Endothelial cell of umbilical vein (primary cell): ENCODE results near the gene IL3. TPM values are rescaled to one million over a fixed set of nuclear protein-coding genes. Genes with fewer than 3 reads are reported as not detected.

Experiments
- BruUV-seq: library from RNA; stranded (reverse); fragments of 400-500 nt; replicated peaks from 2 replicates; lab custom pipeline; 2021; lab: Mats Ljungman, UMichigan
- CTCF ChIA-PET: fragments of 300-600, 350-600 bp; sonication (Branson Sonifier 250); formaldehyde crosslinking; loops from one replicate; lab custom pipeline; 2021; ENCODE audit warnings: antibody characterized with exemption, inconsistent platforms; lab: Charles Lee
- POLR2A ChIA-PET: fragments of 300-600, 350-600 bp; sonication (Branson Sonifier 250); formaldehyde crosslinking; loops from one replicate; lab custom pipeline; 2021; ENCODE audit warnings: antibody characterized with exemption, inconsistent platforms; lab: Charles Lee
- DNase-seq: peaks from one replicate; pipeline ENCODE4 v3.0.0-alpha.2; 2011; ENCODE audit warnings: low read depth, low spot score
- FAIRE-seq: peaks from 2 replicates; lab custom pipeline; 2011; peaks lifted over from hg19 to GRCh38; lab: Jason Lieb, UNC
- H2AFZ ChIP-seq: 2 replicates; pipeline ENCODE4 v1.6.0; 2012; ENCODE audit warnings: low read depth, low read length, control low read depth, inconsistent platforms
- H3K27ac ChIP-seq: 2 replicates; pipeline ENCODE4 v1.5.1; 2011; ENCODE audit warnings: low read depth, mild to moderate bottlenecking, control low read depth, low read length, moderate library complexity; ENCODE audit not compliant: insufficient read depth
- H3K27me3 ChIP-seq, 2 experiments: 2 replicates each; pipeline versions ENCODE4 v1.6.0 to v1.6.1; 2011; ENCODE audit warnings: low read length in 2 of 2, mixed read lengths in 1 of 2; ENCODE audit not compliant: control insufficient read depth in 2 of 2, insufficient read depth in 2 of 2
- H3K36me3 ChIP-seq, 2 experiments: 2 replicates in 1 of 2; 3 replicates in 1 of 2; pipeline ENCODE4 v1.5.1; 2011; ENCODE audit warnings: low read length in 2 of 2, mild to moderate bottlenecking in 1 of 2, moderate library complexity in 1 of 2; ENCODE audit not compliant: control insufficient read depth in 2 of 2, insufficient read depth in 2 of 2; ENCODE audit errors: extremely low read depth in 1 of 2
- H3K4me1 ChIP-seq: 3 replicates; pipeline ENCODE4 v1.5.1; 2011; ENCODE audit warnings: mild to moderate bottlenecking, low read length; ENCODE audit not compliant: control insufficient read depth, insufficient read depth; ENCODE audit errors: extremely low read depth
- H3K4me2 ChIP-seq: 2 replicates; pipeline ENCODE4 v1.6.1; 2011; ENCODE audit warnings: low read length, control low read depth, mixed read lengths; ENCODE audit not compliant: insufficient read depth
- H3K4me3 ChIP-seq, 3 experiments: fragments of 200-600 bp in 1 of 3; sonication (generic), shearing (Covaris generic) in 1 of 3; replicated peaks in 1 of 3; 2 replicates each; pipeline ENCODE4 v1.5.1; 2011 to 2016; ENCODE audit warnings: control low read depth in 3 of 3, low read length in 3 of 3, mild to moderate bottlenecking in 2 of 3, inconsistent platforms in 1 of 3, low read depth in 1 of 3, moderate library complexity in 1 of 3; ENCODE audit not compliant: insufficient read depth in 1 of 3
- H3K79me2 ChIP-seq: 2 replicates; pipeline ENCODE4 v1.6.0; 2012; ENCODE audit warnings: low read length, inconsistent platforms; ENCODE audit not compliant: control insufficient read depth, insufficient read depth
- H3K9ac ChIP-seq: replicated peaks from 2 replicates; pipeline ENCODE3; 2011; ENCODE audit warnings: low read length, control low read depth; ENCODE audit not compliant: insufficient read depth; ENCODE audit errors: extremely low read depth
- H3K9me1 ChIP-seq: replicated peaks from 3 replicates; pipeline ENCODE4 v1.6.0; 2011; ENCODE audit warnings: mild to moderate bottlenecking, low read length; ENCODE audit not compliant: control insufficient read depth, insufficient read depth; ENCODE audit errors: extremely low read depth
- H3K9me3 ChIP-seq: replicated peaks from 2 replicates; pipeline ENCODE4 v1.5.1; 2012; ENCODE audit warnings: low read length, inconsistent platforms; ENCODE audit not compliant: control insufficient read depth, insufficient read depth
- H4K20me1 ChIP-seq: replicated peaks from 2 replicates; pipeline ENCODE3; 2011; ENCODE audit warnings: mild to moderate bottlenecking, low read length; ENCODE audit not compliant: control insufficient read depth, insufficient read depth; ENCODE audit errors: extremely low read depth
- EZH2 ChIP-seq: IDR thresholded peaks from 2 replicates; pipeline ENCODE4 v1.6.1; 2012; ENCODE audit warnings: borderline replicate concordance, low read depth, mild to moderate bottlenecking, moderate library complexity, low read length, inconsistent platforms; ENCODE audit not compliant: severe bottlenecking
- FOS ChIP-seq: IDR thresholded peaks from 2 replicates; pipeline ENCODE4 v1.6.1; 2011; ENCODE audit warnings: mild to moderate bottlenecking, low read length, moderate library complexity, borderline replicate concordance; ENCODE audit not compliant: insufficient read depth
- GATA2 ChIP-seq: IDR thresholded peaks from 2 replicates; pipeline ENCODE4 v1.7.0; 2011; ENCODE audit warnings: low read depth, mild to moderate bottlenecking, moderate library complexity, mixed read lengths, low read length; ENCODE audit not compliant: insufficient read length, insufficient read depth
- JUN ChIP-seq: IDR thresholded peaks from 2 replicates; pipeline ENCODE4 v1.6.1; 2011; ENCODE audit warnings: borderline replicate concordance, low read depth; ENCODE audit not compliant: insufficient read length, insufficient read depth
- MYC ChIP-seq: IDR thresholded peaks from one replicate; pipeline ENCODE4 v1.6.1; 2011; ENCODE audit warnings: mild to moderate bottlenecking, low read depth, low read length
- POLR2A ChIP-seq: IDR thresholded peaks from 2 replicates; pipeline ENCODE4 v1.6.1; 2012; ENCODE audit warnings: low read depth, mild to moderate bottlenecking, control low read depth, low read length
- POLR2AphosphoS5 ChIP-seq: IDR thresholded peaks from 2 replicates; pipeline ENCODE4 v1.6.1; 2012; ENCODE audit warnings: low read depth, mild to moderate bottlenecking, control low read depth, low read length, moderate library complexity; ENCODE audit not compliant: insufficient read depth
- dilution Hi-C: fragments of 300-500 bp; cut with MboI; formaldehyde crosslinking; loops from one replicate; pipeline ENCODE4 v1.15.0; 2019; ENCODE audit warnings: low sequenced_read_pairs; ENCODE audit not compliant: extremely low pct_ligation_motif_present
- intact Hi-C: fragments of 100-400 bp; cut with micrococcal nuclease; formaldehyde crosslinking; loops from one replicate; pipeline ENCODE4 v1.10.0; 2022
- polyA plus RNA-seq, 4 experiments: library from polyadenylated mRNA; depleted of rRNA in 3 of 4; stranded (reverse) in 3 of 4; unstranded in 1 of 4; fragments of >200 nt; gene quantifications; 2 replicates each; pipeline versions ENCODE4 v1.2.1 to v1.2.3, GENCODE V29; 2011 to 2012; ENCODE audit warnings: missing spikeins in 1 of 4
- total RNA-seq: library from RNA; stranded (reverse); gene quantifications from 2 replicates; pipeline ENCODE4 v1.2.3, GENCODE V29; 2021
- TF ChIP-seq, protein P1 (sequence below), 2 donors: IDR thresholded peaks; 1 replicate in 1 of 2; 2 replicates in 1 of 2; pipeline ENCODE4 v1.5.1; 2011; ENCODE audit warnings: low read length in 2 of 2, mild to moderate bottlenecking in 2 of 2, moderate library complexity in 2 of 2, control low read depth in 1 of 2, inconsistent platforms in 1 of 2, low read depth in 1 of 2; ENCODE audit not compliant: insufficient read depth in 1 of 2; ENCODE audit errors: extremely low read depth in 1 of 2
- TF ChIP-seq, protein P2 (sequence below): IDR thresholded peaks from 2 replicates; pipeline ENCODE4 v1.6.1; 2011; ENCODE audit not compliant: insufficient read depth, insufficient read length

Gene IL3
- total and polyA plus RNA-seq, 2 donors (not counting 3 experiments of a cell fraction or from before 2014, with no cell fraction given) = not detected

DNA sequence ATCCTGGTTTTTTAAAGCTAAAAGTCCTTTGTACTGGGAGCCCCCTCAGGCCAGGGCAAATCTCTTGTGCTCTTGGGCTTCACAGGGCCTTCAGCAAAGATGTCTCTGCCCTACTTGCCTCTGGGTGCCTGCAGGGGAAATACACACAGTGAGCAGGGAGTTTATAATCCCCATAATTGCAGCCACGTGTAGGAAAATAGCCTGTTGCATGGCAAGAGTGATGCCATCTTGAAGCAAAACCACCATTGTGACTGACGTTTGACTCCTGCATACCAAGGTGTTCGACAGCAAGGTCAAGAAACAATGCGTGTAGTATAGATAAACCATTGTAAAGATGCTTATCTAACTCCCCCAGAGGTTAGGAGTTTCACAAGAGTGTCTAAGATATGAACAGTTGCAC lies 11.4 kb upstream of the IL3 start:
- Histone ChIP-seq H3K4me1 (no peaks in the 10 kb centered on the region), H3K9ac (no peak overlapping the region), H4K20me1 (no peaks in the 10 kb centered on the region), H3K4me2 (no peak overlapping the region), H3K36me3 (no peaks in the 10 kb centered on the region), H2AFZ (no peak overlapping the region), H3K9me1 (no peaks in the 10 kb centered on the region), H3K79me2 (no peaks in the 10 kb centered on the region), H3K27ac (no peak overlapping the region), H3K4me3 (no peak overlapping the region), H3K27me3 (peaks cover 0 to 2% of the 10 kb centered on the region in 2 experiments), H3K9me3 (no peaks in the 10 kb centered on the region)
- intact Hi-C loops (no loop called here), dilution Hi-C loops (no loop called here)
- FAIRE-seq (no peak), DNase-seq (no peak)
- BruUV-seq = no TSS peak
- TF ChIP-seq FOS (no peak), JUN (no peak), MYC (no peak), POLR2A (no peak)
- ChIA-PET CTCF (interaction anchor here (0.8 to 1.1 kb wide), 2 partner anchors 9 to 14 kb away, joined by 3 read pairs; no protein-coding TSS in a partner anchor), POLR2A (no interaction called here)

DNA sequence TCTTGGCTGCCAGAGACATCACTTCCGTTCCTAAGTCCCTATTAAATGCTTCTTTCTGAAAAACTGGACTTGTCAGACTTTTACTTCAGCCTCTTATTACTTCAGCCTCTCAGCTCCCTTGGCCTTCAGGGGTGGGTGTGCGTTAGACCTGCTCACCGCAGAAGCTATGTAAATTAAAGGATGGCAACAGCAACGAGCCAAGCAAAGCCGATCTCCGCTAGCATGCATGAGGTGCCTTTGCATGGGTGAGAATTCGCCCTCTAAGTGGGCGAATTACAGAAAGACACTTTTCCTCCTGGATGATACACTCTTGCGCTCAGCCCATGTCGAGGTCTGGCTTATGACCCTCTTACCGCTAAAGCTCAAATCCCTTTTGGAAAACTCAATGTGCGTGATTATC lies 10.9 kb upstream of the IL3 start:
- intact Hi-C loops (no loop called here), dilution Hi-C loops (no loop called here)
- Histone ChIP-seq H3K9me1 (no peaks in the 10 kb centered on the region), H3K4me1 (no peaks in the 10 kb centered on the region), H3K27me3 (peaks cover 0 to 2% of the 10 kb centered on the region in 2 experiments), H3K4me2 (no peak overlapping the region), H3K79me2 (no peaks in the 10 kb centered on the region), H3K9me3 (no peaks in the 10 kb centered on the region), H3K36me3 (no peaks in the 10 kb centered on the region), H3K4me3 (no peak overlapping the region), H3K27ac (no peak overlapping the region), H4K20me1 (no peaks in the 10 kb centered on the region), H2AFZ (no peak overlapping the region), H3K9ac (no peak overlapping the region)
- POLR2A ChIA-PET = no interaction called here
- TF ChIP-seq JUN (no peak), GATA2 (no peak), POLR2AphosphoS5 (no peak), MYC (no peak), EZH2 (no peak)
- TF ChIP-seq, protein P1, sequence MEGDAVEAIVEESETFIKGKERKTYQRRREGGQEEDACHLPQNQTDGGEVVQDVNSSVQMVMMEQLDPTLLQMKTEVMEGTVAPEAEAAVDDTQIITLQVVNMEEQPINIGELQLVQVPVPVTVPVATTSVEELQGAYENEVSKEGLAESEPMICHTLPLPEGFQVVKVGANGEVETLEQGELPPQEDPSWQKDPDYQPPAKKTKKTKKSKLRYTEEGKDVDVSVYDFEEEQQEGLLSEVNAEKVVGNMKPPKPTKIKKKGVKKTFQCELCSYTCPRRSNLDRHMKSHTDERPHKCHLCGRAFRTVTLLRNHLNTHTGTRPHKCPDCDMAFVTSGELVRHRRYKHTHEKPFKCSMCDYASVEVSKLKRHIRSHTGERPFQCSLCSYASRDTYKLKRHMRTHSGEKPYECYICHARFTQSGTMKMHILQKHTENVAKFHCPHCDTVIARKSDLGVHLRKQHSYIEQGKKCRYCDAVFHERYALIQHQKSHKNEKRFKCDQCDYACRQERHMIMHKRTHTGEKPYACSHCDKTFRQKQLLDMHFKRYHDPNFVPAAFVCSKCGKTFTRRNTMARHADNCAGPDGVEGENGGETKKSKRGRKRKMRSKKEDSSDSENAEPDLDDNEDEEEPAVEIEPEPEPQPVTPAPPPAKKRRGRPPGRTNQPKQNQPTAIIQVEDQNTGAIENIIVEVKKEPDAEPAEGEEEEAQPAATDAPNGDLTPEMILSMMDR (IDR thresholded peaks at IDR 0.05; ENCODE audit: extremely low read depth in 1 of 2, insufficient read depth in 1 of 2, low read depth in 1 of 2, low read length in 2 of 2) = no peak
- TF ChIP-seq, protein P2, sequence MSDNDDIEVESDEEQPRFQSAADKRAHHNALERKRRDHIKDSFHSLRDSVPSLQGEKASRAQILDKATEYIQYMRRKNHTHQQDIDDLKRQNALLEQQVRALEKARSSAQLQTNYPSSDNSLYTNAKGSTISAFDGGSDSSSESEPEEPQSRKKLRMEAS = no peak
- FAIRE-seq (no peak), DNase-seq (no peak)
- CTCF ChIA-PET = interaction anchor here (0.8 to 1.1 kb wide), 2 partner anchors 9 to 13 kb away, joined by 3 read pairs; no protein-coding TSS in a partner anchor
- BruUV-seq = no TSS peak
